Measurements from ENCODE around the gene NFIA. TPM values are rescaled to one million over a fixed set of nuclear protein-coding genes. Genes with fewer than 3 reads are reported as not detected.

Gene NFIA
- total and polyA plus RNA-seq, 10 of the 15 experiments (the other 5 are each of a cell fraction or from before 2014, with no cell fraction given), result 0.10 to 0.16 TPM; not detected in 8

GRCh38 chr1:61046434-61046833, 35.9 kb upstream of the NFIA start:
- ChIA-PET SMC1A (ENCODE audit: uncharacterized antibody, unreplicated experiment) (no interaction called here), POLR2A (no interaction called here), CTCF (interaction anchor here (1.4 to 1.5 kb wide), 2 partner anchors 198 to 542 kb away, joined by 3 to 5 read pairs; no protein-coding TSS in a partner anchor), RAD21 (ENCODE audit: unreplicated experiment) (interaction anchor here (1.2 kb wide), 1 partner anchor 9 kb away, joined by 3 read pairs; no protein-coding TSS in a partner anchor)
- Histone ChIP-seq H2AFZ (ENCODE audit: control insufficient read depth, low read depth, low read length) (no peak overlapping the region), H3K4me3 (no peak overlapping the region), H4K20me1 (ENCODE audit: control insufficient read depth, insufficient read depth) (no peaks in the 10 kb centered on the region), H3K9ac (ENCODE audit: control insufficient read depth, insufficient read depth, low read length) (no peak overlapping the region), H3K27me3 (replicated peaks in 1 of 2; ENCODE audit: control insufficient read depth in 2 of 2, insufficient read depth in 2 of 2, low read length in 1 of 2) (peaks cover 2 to 10% of the 10 kb centered on the region in 2 experiments; a peak in 3 of 4 replicates), H3K79me2 (ENCODE audit: control insufficient read depth, insufficient read depth, low read length) (no peaks in the 10 kb centered on the region), H3K4me1 (ENCODE audit: control insufficient read depth, insufficient read depth, low read length) (no peaks in the 10 kb centered on the region), H3K36me3 (ENCODE audit: control insufficient read depth in 2 of 2, insufficient read depth in 2 of 2, low read length in 1 of 2) (no peaks in the 10 kb centered on the region), H3K4me2 (ENCODE audit: control insufficient read depth, insufficient read depth) (no peak overlapping the region), H3K27ac (ENCODE audit: control insufficient read depth, insufficient read depth) (no peak overlapping the region), H3K9me3 (replicated peaks; ENCODE audit: control insufficient read depth, insufficient read depth, low read length) (no peaks in the 10 kb centered on the region)
- BruUV-seq (replicated peaks), result no TSS peak
- DNase-seq (ENCODE audit: low read depth, low spot score) (no peak), ATAC-seq (no peak), FAIRE-seq (no peak)
- TF ChIP-seq E4F1 (IDR thresholded peaks at IDR 0.05; ENCODE audit: borderline replicate concordance, partially characterized antibody) (no peak), RELA (IDR thresholded peaks at IDR 0.05; ENCODE audit: borderline replicate concordance, partially characterized antibody) (no peak), PAX5 (IDR thresholded peaks at IDR 0.05; ENCODE audit: borderline replicate concordance, low read depth, low read length) (no peak), E2F8 (IDR thresholded peaks at IDR 0.05; ENCODE audit: low read depth, partially characterized antibody) (no peak), NR2C1 (IDR thresholded peaks at IDR 0.05) (no peak), ZNF384 (IDR thresholded peaks at IDR 0.05; ENCODE audit: borderline replicate concordance, low read depth, low read length) (no peak)
- TF ChIP-seq, protein P1, sequence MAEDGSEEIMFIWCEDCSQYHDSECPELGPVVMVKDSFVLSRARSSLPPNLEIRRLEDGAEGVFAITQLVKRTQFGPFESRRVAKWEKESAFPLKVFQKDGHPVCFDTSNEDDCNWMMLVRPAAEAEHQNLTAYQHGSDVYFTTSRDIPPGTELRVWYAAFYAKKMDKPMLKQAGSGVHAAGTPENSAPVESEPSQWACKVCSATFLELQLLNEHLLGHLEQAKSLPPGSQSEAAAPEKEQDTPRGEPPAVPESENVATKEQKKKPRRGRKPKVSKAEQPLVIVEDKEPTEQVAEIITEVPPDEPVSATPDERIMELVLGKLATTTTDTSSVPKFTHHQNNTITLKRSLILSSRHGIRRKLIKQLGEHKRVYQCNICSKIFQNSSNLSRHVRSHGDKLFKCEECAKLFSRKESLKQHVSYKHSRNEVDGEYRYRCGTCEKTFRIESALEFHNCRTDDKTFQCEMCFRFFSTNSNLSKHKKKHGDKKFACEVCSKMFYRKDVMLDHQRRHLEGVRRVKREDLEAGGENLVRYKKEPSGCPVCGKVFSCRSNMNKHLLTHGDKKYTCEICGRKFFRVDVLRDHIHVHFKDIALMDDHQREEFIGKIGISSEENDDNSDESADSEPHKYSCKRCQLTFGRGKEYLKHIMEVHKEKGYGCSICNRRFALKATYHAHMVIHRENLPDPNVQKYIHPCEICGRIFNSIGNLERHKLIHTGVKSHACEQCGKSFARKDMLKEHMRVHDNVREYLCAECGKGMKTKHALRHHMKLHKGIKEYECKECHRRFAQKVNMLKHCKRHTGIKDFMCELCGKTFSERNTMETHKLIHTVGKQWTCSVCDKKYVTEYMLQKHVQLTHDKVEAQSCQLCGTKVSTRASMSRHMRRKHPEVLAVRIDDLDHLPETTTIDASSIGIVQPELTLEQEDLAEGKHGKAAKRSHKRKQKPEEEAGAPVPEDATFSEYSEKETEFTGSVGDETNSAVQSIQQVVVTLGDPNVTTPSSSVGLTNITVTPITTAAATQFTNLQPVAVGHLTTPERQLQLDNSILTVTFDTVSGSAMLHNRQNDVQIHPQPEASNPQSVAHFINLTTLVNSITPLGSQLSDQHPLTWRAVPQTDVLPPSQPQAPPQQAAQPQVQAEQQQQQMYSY (CRISPR knock-in tag; IDR thresholded peaks at IDR 0.05), result no peak
- in situ Hi-C loops (cut with MboI) (no loop called here), intact Hi-C loops (cut with micrococcal nuclease; ENCODE audit: unreplicated experiment) (loop anchor here (5.0 to 10.0 kb wide), 3 partner anchors 541 to 808 kb away; no protein-coding TSS in a partner anchor)
- 31% methylated on average over 3 of the region's 3 CpGs for WGBS (ENCODE audit: insufficient coverage, insufficient replicate concordance, low lambda C conversion rate, missing lambda C conversion rate)

Data from GM12878 (cell line).